Liver (tissue), 3 donors: ENCODE results near the gene RPSA.

ENCODE experiments used
- ATF3 ChIP-seq: IDR thresholded peaks from 2 replicates; pipeline ENCODE4 v1.6.1; 2016; ENCODE audit warnings: antibody characterized with exemption
- CTCF ChIP-seq: fragments of 150-350 bp; IDR thresholded peaks from 2 replicates; pipeline ENCODE4 v1.5.1; 2017; ENCODE audit warnings: improper control_type of control experiment, low read depth, low read length; ENCODE audit not compliant: missing input control
- EGR1 ChIP-seq, 2 donors: IDR thresholded peaks; 2 replicates each; pipeline ENCODE4 v1.6.1; 2016 to 2018; ENCODE audit warnings: antibody characterized with exemption in 2 of 2, low read depth in 2 of 2
- GABPA ChIP-seq, 2 donors: IDR thresholded peaks in 1 of 2; conservative IDR thresholded peaks in 1 of 2; 2 replicates each; pipeline ENCODE4 v1.6.1; 2016; ENCODE audit warnings: antibody characterized with exemption in 2 of 2, mild to moderate bottlenecking in 1 of 2, moderate library complexity in 1 of 2
- HNF4A ChIP-seq, 2 donors: conservative IDR thresholded peaks; 2 replicates each; pipeline ENCODE4 v1.6.1; 2016; ENCODE audit warnings: antibody characterized with exemption in 2 of 2, mild to moderate bottlenecking in 2 of 2
- HNF4G ChIP-seq: IDR thresholded peaks from 2 replicates; pipeline ENCODE4 v1.6.1; 2016; ENCODE audit warnings: antibody characterized with exemption
- JUND ChIP-seq, 2 donors: IDR thresholded peaks; 2 replicates each; pipeline ENCODE4 v1.6.1; 2016; ENCODE audit warnings: antibody characterized with exemption in 2 of 2
- MAX ChIP-seq: IDR thresholded peaks from 2 replicates; pipeline ENCODE4 v1.6.1; 2016; ENCODE audit warnings: antibody characterized with exemption
- RAD21 ChIP-seq, 2 donors: IDR thresholded peaks; 2 replicates each; pipeline ENCODE4 v1.6.1; 2016; ENCODE audit warnings: antibody characterized with exemption in 2 of 2, mild to moderate bottlenecking in 2 of 2
- REST ChIP-seq: IDR thresholded peaks from 2 replicates; pipeline ENCODE4 v1.6.1; 2016; ENCODE audit warnings: antibody characterized with exemption, mild to moderate bottlenecking
- TAF1 ChIP-seq: conservative IDR thresholded peaks from 2 replicates; pipeline ENCODE4 v1.6.1; 2016; ENCODE audit warnings: antibody characterized with exemption, mild to moderate bottlenecking
- YY1 ChIP-seq: IDR thresholded peaks from 2 replicates; pipeline ENCODE4 v1.6.1; 2016; ENCODE audit warnings: antibody characterized with exemption, mild to moderate bottlenecking
- donor health status: healthy.
- donor health status: healthy.

GRCh38 chr3:39414421-39414907 lies 7.9 kb downstream of the RPSA start:
- TF ChIP-seq CTCF: no peak
- no peak for TF ChIP-seq YY1
- TF ChIP-seq REST: no peak
- TF ChIP-seq RAD21 (IDR thresholded peaks at IDR 0.05): no peak
- no peak for TF ChIP-seq GABPA (IDR thresholded peaks at IDR 0.05 in 1 of 2, conservative IDR thresholded peaks at IDR 0.05 in 1 of 2)
- no peak for TF ChIP-seq HNF4A (conservative IDR thresholded peaks at IDR 0.05)
- TF ChIP-seq MAX: no peak
- TF ChIP-seq TAF1: no peak
- TF ChIP-seq ATF3: no peak
- TF ChIP-seq JUND (IDR thresholded peaks at IDR 0.05): no peak
- no peak for TF ChIP-seq EGR1 (IDR thresholded peaks at IDR 0.05; ENCODE audit: low read depth in 2 of 2)
- no peak for TF ChIP-seq HNF4G
